ENCODE results near the gene JAM3.

JAM3 gene

GRCh38 chr11:134116210-134116609 lies 47.3 kb downstream of the JAM3 start:
- Histone ChIP-seq H3K4me3 (ENCODE audit: severe bottlenecking) (no peak overlapping the region), H3K27ac (ENCODE audit: poor library complexity, severe bottlenecking) (no peak overlapping the region), H3K4me1 (ENCODE audit: insufficient read depth, poor library complexity, severe bottlenecking) (peaks cover 16% of the 10 kb centered on the region), H3K27me3 (ENCODE audit: insufficient read depth, poor library complexity, severe bottlenecking) (peaks cover 3% of the 10 kb centered on the region), H3K36me3 (ENCODE audit: low read depth) (no peaks in the 10 kb centered on the region), H3K9me3 (ENCODE audit: severe bottlenecking) (no peaks in the 10 kb centered on the region)
- TF ChIP-seq, protein P1, sequence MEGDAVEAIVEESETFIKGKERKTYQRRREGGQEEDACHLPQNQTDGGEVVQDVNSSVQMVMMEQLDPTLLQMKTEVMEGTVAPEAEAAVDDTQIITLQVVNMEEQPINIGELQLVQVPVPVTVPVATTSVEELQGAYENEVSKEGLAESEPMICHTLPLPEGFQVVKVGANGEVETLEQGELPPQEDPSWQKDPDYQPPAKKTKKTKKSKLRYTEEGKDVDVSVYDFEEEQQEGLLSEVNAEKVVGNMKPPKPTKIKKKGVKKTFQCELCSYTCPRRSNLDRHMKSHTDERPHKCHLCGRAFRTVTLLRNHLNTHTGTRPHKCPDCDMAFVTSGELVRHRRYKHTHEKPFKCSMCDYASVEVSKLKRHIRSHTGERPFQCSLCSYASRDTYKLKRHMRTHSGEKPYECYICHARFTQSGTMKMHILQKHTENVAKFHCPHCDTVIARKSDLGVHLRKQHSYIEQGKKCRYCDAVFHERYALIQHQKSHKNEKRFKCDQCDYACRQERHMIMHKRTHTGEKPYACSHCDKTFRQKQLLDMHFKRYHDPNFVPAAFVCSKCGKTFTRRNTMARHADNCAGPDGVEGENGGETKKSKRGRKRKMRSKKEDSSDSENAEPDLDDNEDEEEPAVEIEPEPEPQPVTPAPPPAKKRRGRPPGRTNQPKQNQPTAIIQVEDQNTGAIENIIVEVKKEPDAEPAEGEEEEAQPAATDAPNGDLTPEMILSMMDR (IDR thresholded peaks at IDR 0.05; ENCODE audit: poor library complexity, severe bottlenecking): no peak
- no peak for DNase-seq (ENCODE audit: low spot score)
- no peak for ATAC-seq (ENCODE audit: low read depth)

DNA sequence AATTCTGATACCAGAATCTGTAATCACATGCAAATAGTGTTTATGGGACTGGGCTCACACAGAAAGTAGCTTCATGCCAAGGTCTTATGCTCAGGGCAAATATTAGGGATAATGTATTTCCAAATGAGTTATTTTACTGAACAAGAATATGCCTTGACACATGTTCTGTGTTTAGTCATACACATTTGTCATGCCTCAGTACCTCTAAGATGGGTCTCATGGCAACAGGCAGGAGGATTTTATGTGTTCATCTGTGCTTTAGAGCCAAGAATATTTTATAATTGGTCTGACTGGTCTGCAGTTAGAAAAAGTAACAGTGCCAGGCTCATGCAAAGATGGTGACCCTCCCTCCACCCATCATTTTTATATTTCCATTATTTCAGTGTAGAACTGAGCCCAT lies 49.1 kb downstream of the JAM3 start:
- Histone ChIP-seq H3K36me3 (ENCODE audit: low read depth) (no peaks in the 10 kb centered on the region), H3K27ac (ENCODE audit: poor library complexity, severe bottlenecking) (no peak overlapping the region), H3K4me1 (ENCODE audit: insufficient read depth, poor library complexity, severe bottlenecking) (peaks cover 16% of the 10 kb centered on the region), H3K9me3 (ENCODE audit: severe bottlenecking) (no peaks in the 10 kb centered on the region), H3K4me3 (ENCODE audit: severe bottlenecking) (no peak overlapping the region), H3K27me3 (ENCODE audit: insufficient read depth, poor library complexity, severe bottlenecking) (peaks cover 3% of the 10 kb centered on the region)
- ATAC-seq (ENCODE audit: low read depth) (no peak), DNase-seq (ENCODE audit: low spot score) (no peak)
- TF ChIP-seq, protein P1 (IDR thresholded peaks at IDR 0.05; ENCODE audit: poor library complexity, severe bottlenecking): no peak

DNA sequence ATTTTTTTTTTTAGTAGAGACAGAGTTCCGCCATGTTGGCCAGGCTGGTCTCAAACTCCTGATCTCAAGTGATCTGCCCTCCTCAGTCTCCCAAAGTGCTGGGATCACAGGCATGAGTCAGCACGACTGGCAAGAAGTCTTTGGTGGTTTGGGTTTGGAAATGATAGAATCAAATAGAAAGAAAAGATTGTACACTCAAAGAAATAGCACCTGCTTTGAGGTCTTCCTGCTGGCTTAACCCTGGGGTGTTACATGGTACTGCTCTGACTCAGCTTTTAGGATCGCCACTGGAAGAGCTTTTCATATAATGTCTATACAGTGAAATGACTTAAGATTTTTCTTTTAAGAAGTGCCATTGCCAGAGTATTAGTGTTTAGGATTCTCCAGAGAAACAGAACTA lies 50.2 kb downstream of the JAM3 start:
- no peaks in the 10 kb centered on the region for H3K9me3 ChIP-seq (ENCODE audit: severe bottlenecking)
- H3K4me1 ChIP-seq (ENCODE audit: insufficient read depth, poor library complexity, severe bottlenecking): peaks cover 16% of the 10 kb centered on the region
- H3K27ac ChIP-seq (ENCODE audit: poor library complexity, severe bottlenecking): peak overlapping the region; percentile 59

DNA sequence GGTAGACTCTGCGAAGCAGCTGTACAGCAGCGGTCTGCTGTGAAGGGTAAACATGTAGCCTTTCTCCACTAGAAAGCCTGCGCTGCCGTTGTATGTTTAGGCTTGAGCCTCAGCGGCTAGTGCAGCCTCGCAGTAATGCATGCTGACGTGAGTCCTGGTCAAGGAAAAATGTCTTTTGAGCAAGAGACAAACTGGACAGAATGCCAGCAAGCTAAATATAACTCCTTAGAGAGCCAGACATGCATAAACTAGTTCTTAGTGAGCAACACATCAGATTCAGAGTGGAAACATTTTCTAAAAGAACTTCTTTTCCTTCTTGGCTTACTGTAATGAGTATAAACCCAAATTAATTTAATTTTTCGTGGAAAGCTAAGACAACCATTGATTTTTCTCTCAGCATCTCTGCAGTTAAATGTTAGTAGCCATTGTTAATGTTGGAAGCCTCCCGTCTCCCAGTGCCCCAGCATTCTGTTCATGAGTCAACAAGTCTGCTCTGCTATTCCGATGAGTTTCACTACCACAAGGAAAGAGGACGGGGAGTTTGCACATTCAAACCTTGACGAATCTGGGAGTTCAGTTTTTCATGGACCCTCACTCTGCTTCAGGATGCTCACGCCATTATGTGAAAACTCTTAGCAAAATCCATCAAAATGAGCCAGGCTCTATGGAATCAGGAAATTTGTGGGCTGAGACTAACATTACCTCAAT lies 51.4 kb downstream of the JAM3 start:
- peak overlapping the region; percentile 59 for H3K27ac ChIP-seq (ENCODE audit: poor library complexity, severe bottlenecking)
- ATAC-seq (ENCODE audit: low read depth) (peak; percentile 74), DNase-seq (ENCODE audit: low spot score) (no peak)
- peaks cover 16% of the 10 kb centered on the region for H3K4me1 ChIP-seq (ENCODE audit: insufficient read depth, poor library complexity, severe bottlenecking)
- H3K27me3 ChIP-seq (ENCODE audit: insufficient read depth, poor library complexity, severe bottlenecking): peaks cover 8% of the 10 kb centered on the region
- no peak overlapping the region for H3K4me3 ChIP-seq (ENCODE audit: severe bottlenecking)
- TF ChIP-seq, protein P1 (IDR thresholded peaks at IDR 0.05; ENCODE audit: poor library complexity, severe bottlenecking): no peak
- H3K9me3 ChIP-seq (ENCODE audit: severe bottlenecking): no peaks in the 10 kb centered on the region
- H3K36me3 ChIP-seq (ENCODE audit: low read depth): no peaks in the 10 kb centered on the region

More for the DNA sequence above, 50.2 kb downstream of the JAM3 start:
- TF ChIP-seq, protein P1 (IDR thresholded peaks at IDR 0.05; ENCODE audit: poor library complexity, severe bottlenecking): no peak
- H3K4me3 ChIP-seq (ENCODE audit: severe bottlenecking): no peak overlapping the region
- ATAC-seq (ENCODE audit: low read depth) (peak; percentile 72), DNase-seq (ENCODE audit: low spot score) (no peak)
- peaks cover 3% of the 10 kb centered on the region for H3K27me3 ChIP-seq (ENCODE audit: insufficient read depth, poor library complexity, severe bottlenecking)
- no peaks in the 10 kb centered on the region for H3K36me3 ChIP-seq (ENCODE audit: low read depth)

- Histone ChIP-seq H3K4me1 (ENCODE audit: insufficient read depth, poor library complexity, severe bottlenecking) (peaks cover 16% of the 10 kb centered on the region), H3K36me3 (ENCODE audit: low read depth) (no peaks in the 10 kb centered on the region), H3K27me3 (ENCODE audit: insufficient read depth, poor library complexity, severe bottlenecking) (peaks cover 8% of the 10 kb centered on the region), H3K27ac (ENCODE audit: poor library complexity, severe bottlenecking) (peak overlapping the region; percentile 59), H3K9me3 (ENCODE audit: severe bottlenecking) (no peaks in the 10 kb centered on the region), H3K4me3 (ENCODE audit: severe bottlenecking) (no peak overlapping the region)
- no peak for ATAC-seq (ENCODE audit: low read depth)
- no peak for DNase-seq (ENCODE audit: low spot score)
- TF ChIP-seq, protein P1 (IDR thresholded peaks at IDR 0.05; ENCODE audit: poor library complexity, severe bottlenecking): no peak
Observed at GRCh38 chr11:134120921-134121526, 52.2 kb downstream of the JAM3 start.
